Activated naive CD8-positive, alpha-beta T cell (primary cell): Measurements from ENCODE around the gene FNDC3A.
"Not testable (repeated sequence)": the region's sequence is repeated elsewhere in the genome, so short reads cannot be mapped to it uniquely, and the experiment has no call there.

Source experiments
- H3K27ac Mint-ChIP-seq: one replicate; pipeline ENCODE4 v1.8.0; 2021; ENCODE audit warnings: mixed read lengths
- H3K27me3 Mint-ChIP-seq: one replicate; pipeline ENCODE4 v1.8.0; 2021; ENCODE audit warnings: mixed read lengths
- H3K36me3 Mint-ChIP-seq: one replicate; pipeline ENCODE4 v1.8.0; 2021; ENCODE audit warnings: mixed read lengths
- H3K4me1 Mint-ChIP-seq: one replicate; pipeline ENCODE4 v1.8.0; 2021; ENCODE audit warnings: low read depth, mixed read lengths
- H3K4me3 Mint-ChIP-seq: one replicate; pipeline ENCODE4 v1.8.0; 2021; ENCODE audit warnings: mild to moderate bottlenecking, mixed read lengths
- H3K9me3 Mint-ChIP-seq: one replicate; pipeline ENCODE4 v1.8.0; 2021; ENCODE audit warnings: low read depth, mixed read lengths

Gene FNDC3A

DNA sequence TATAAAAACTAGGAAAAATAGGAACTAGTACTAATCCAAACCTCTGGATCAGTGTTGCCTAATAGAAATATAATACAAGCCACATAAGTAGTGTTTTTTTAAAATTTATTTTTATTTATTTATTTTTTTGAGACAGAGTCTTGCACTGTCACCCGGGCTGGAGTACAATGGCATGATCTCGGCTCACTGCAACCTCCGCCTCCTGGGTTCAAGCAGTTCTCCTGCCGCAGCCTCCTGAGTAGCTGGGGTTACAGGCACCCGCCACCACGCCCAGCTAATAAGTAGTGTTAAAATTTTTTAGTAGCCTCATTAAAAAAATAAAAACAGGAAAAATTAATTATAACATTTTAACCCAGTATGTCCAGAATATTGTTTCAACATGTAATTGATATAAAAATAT lies 94.3 kb downstream of the FNDC3A start:
- Mint-ChIP-seq H3K4me1 (peaks cover 13% of the 10 kb centered on the region), H3K36me3 (peaks cover 25% of the 10 kb centered on the region)
- H3K4me3 Mint-ChIP-seq, H3K27ac Mint-ChIP-seq, H3K27me3 Mint-ChIP-seq, H3K9me3 Mint-ChIP-seq: not testable (repeated sequence)

DNA sequence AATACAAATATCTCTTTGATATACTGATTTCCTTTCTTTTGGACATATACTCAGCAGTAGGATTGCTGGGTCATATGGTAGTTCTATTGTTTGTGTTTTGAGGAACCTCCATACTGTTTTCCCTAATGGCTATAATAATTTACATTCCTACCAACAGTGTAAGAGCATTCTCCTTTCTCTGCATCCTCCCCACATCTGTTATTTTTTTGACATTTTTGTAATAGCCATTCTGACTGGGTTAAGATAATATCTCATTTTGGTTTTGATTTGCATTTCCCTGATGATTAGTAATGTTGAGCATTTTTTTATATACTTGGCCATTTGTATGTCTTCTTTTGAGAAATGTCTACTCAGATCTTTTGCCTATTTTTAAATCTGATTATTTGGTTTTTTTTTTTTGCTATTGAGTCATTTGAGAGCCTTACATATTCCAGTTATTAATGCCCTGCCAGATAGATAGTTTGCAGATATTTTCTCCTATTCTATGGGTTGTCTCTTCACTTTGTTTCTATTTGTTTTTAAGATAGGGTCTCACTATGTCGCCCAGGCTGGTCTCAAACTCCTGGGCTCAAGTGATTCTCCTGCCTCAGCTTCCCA lies 95.7 kb downstream of the FNDC3A start:
- Mint-ChIP-seq H3K27me3 (no peaks in the 10 kb centered on the region), H3K9me3 (no peaks in the 10 kb centered on the region), H3K4me1 (peaks cover 11% of the 10 kb centered on the region), H3K4me3 (no peak overlapping the region), H3K36me3 (peaks cover 24% of the 10 kb centered on the region), H3K27ac (no peak overlapping the region)

DNA sequence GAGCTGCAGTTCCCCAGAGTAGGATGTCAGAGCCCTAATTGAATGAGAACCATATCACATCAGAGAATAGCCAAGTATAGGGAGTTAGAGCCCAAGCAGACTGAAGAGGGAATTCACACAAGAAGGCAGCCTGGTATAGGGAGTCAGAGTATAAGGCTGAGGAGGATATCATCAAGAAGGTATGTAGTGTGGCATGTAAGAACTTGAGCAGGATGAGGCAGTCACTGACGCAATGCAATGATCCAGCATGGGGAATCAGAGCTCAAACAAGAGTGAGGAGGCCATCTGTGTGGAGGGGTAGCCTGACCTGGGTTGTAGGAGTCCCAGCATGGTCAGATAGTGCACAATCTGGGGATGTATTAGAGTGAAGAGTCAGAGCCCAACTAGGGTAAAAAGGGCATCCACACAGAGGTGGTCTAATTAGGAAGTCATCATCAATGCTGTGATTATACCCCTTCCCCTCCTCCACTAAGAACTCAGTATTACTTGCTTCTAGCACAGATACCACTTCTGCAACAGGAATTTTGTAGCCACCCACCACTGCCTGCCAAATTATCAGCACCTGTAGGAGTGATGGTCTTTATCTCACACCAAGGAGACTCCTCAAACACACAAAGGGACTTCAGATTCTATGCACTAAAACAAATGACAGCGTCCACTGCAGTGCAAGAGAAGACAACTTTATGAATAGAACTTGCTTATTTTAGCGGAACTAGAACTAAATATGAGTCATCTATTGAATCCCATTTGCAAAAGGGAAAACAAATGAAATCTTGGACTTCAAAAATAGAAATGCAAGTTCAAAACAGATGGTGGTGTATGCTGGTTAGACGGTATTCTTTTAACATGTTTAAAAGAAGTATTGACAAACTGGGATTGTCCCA lies 107.2 kb downstream of the FNDC3A start:
- Mint-ChIP-seq H3K27ac (no peak overlapping the region), H3K36me3 (peaks cover 32% of the 10 kb centered on the region), H3K4me1 (peaks cover 9% of the 10 kb centered on the region), H3K9me3 (no peaks in the 10 kb centered on the region), H3K27me3 (no peaks in the 10 kb centered on the region), H3K4me3 (no peak overlapping the region)

DNA sequence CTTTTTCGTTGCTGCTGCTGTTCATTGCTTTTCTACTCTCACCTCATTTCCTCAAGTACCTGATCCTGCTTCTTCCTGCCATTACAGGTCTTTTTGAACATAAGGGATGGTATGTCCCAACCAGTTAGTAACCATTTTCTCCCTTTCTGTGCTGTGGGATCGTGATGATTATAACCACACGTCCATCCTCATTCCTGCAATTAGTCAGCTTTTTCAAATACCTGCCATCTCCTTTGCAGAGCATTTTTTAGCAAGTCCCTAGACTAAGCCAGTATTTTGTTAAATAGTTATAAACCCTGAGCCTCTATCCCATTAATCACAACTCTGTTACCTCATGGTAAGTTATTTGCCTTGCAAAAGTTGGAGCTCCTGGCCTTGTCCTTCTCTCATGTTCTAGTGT lies 109.2 kb downstream of the FNDC3A start:
- peaks cover 8% of the 10 kb centered on the region for H3K4me1 Mint-ChIP-seq
- peaks cover 26% of the 10 kb centered on the region for H3K36me3 Mint-ChIP-seq
- no peak overlapping the region for H3K4me3 Mint-ChIP-seq
- no peaks in the 10 kb centered on the region for H3K9me3 Mint-ChIP-seq
- H3K27ac Mint-ChIP-seq = no peak overlapping the region
- no peaks in the 10 kb centered on the region for H3K27me3 Mint-ChIP-seq

DNA sequence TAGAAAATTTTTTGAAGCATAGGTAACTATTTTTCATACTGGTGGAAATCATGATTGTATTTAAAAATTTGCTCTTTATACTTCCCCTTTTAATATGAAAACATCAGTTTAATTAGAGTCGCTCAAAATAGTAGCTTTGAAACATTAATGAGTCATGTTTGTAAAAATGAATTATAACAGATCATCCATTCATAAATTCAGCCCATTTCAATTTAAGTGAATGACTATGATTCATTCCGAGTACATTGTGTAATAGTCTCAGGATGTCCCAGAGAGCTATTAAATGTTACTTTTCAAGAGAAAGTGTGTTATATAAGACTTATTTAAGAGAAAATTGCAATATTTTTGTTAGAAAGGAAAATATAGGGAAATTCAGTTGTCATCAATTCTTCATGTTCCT lies 111.0 kb downstream of the FNDC3A start:
- Mint-ChIP-seq H3K9me3 (no peaks in the 10 kb centered on the region), H3K4me1 (peaks cover 4% of the 10 kb centered on the region), H3K36me3 (peaks cover 26% of the 10 kb centered on the region), H3K27me3 (no peaks in the 10 kb centered on the region), H3K27ac (no peak overlapping the region), H3K4me3 (no peak overlapping the region)

DNA sequence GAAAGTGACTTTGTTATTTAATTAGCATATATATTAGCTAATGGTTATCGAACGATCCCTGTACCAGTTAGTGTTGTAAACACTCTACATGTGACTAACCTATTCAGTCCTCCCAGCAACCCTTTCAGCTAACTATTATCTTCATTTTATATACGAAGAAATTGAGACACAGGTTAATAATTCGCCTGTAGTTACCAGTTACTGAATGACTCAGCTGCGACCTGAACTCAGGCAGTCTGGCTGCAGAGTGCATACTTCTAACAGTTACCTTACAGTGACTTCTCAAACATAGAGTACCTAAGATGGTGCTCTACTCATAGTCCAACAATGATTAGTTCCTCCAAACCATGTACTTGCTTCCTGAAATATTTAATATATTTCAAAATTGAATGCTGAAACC lies 117.7 kb downstream of the FNDC3A start:
- no peak overlapping the region for H3K27ac Mint-ChIP-seq
- no peaks in the 10 kb centered on the region for H3K9me3 Mint-ChIP-seq
- H3K4me3 Mint-ChIP-seq = no peak overlapping the region
- H3K4me1 Mint-ChIP-seq = peaks cover 16% of the 10 kb centered on the region
- H3K27me3 Mint-ChIP-seq = no peaks in the 10 kb centered on the region
- H3K36me3 Mint-ChIP-seq = peaks cover 21% of the 10 kb centered on the region

DNA sequence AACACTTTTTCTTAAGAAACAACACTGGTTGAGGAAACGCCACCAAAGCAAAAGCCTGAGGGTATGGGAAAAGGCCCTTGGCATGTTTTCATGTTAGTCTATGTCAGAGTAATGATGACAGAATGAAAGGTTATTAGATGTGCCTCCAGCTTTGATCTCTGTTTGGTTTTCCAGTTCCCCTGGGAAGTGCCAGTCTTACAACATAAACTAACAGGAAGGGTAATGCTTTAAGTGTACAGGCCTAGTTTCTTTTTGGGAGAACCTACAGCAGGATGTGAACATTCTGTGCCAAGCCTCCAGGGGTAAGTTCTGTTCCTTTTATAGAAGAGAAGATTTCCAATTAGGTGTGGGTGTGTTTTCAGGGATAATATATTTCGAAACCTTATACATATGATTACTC lies 121.7 kb downstream of the FNDC3A start:
- H3K4me3 Mint-ChIP-seq = no peak overlapping the region
- H3K36me3 Mint-ChIP-seq = peaks cover 5% of the 10 kb centered on the region
- H3K4me1 Mint-ChIP-seq = peaks cover 22% of the 10 kb centered on the region
- no peaks in the 10 kb centered on the region for H3K9me3 Mint-ChIP-seq
- no peaks in the 10 kb centered on the region for H3K27me3 Mint-ChIP-seq
- no peak overlapping the region for H3K27ac Mint-ChIP-seq

DNA sequence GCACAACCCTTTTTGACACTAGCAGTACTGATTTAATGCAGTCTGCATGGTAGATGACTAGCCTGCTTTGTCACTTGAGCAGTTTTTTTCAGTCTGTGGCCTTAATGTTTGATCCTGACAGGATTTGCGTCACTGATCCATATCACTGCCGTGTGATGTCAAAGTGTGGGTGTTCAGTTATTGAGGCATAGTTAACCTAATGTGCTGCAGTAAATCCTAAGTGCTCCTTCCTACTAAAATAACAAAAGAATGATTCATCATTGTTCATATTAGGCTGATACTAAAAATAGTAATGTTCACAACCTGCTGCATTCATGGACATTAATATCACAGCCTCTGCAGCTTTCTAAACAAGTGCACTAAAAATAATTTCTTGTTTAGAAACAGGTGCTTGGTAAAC lies 122.5 kb downstream of the FNDC3A start:
- H3K4me1 Mint-ChIP-seq = peaks cover 21% of the 10 kb centered on the region
- H3K36me3 Mint-ChIP-seq = peaks cover 4% of the 10 kb centered on the region
- no peaks in the 10 kb centered on the region for H3K27me3 Mint-ChIP-seq
- no peak overlapping the region for H3K4me3 Mint-ChIP-seq
- H3K9me3 Mint-ChIP-seq = no peaks in the 10 kb centered on the region
- H3K27ac Mint-ChIP-seq = no peak overlapping the region

DNA sequence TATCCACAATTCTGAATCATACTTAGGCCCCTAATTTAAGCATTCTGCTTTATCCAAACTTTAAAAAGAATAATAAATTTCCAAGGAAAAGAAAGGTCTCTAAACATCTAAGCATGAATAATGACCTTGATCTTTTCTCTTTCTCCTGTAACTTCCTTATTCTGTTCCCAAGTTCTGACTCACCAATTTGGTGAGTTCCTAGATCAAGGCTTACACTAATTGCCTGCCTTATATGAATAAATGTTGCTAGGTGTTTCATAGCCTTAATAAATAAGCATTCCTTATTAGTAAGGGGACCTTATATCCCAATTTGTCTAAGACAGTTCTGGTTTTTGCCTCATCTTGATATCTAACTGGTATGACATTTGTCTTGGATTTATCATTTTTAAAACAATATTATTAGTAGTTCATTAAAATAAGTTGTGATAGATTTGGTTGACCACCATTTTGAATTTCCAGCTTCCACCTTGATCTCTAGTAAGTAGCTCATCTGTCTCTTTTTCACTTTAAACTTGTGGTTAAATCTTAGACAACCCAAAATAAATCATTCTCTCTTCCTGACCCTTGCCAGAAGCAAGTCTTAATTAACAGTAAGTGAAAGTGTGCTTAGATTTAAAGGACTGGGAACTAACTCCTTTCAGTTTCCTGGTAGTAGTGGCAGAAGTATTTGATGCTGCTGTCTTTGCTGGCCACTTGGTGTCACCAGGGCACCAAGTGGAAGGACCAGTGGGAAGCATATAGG lies 123.2 kb downstream of the FNDC3A start:
- H3K27ac Mint-ChIP-seq = no peak overlapping the region
- no peaks in the 10 kb centered on the region for H3K27me3 Mint-ChIP-seq
- H3K36me3 Mint-ChIP-seq = peaks cover 4% of the 10 kb centered on the region
- no peak overlapping the region for H3K4me3 Mint-ChIP-seq
- H3K4me1 Mint-ChIP-seq = peaks cover 21% of the 10 kb centered on the region
- no peaks in the 10 kb centered on the region for H3K9me3 Mint-ChIP-seq

DNA sequence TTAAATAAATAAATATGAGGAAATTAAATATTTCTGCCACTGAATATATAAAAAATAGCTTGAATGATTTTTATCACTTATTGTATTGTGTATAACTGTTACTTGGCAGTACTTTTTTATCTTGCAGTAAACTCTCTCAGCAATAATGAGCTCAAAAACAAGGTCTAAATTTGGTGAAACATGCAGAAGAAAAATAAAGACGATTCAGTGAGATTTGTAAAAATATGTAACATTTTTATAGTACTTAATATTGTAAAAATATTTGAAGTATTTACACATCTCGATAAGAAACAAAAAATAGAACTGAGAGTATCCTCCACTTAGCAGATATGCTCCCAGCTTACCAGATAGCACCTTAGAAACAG lies 123.8 kb downstream of the FNDC3A start:
- H3K4me1 Mint-ChIP-seq = peaks cover 20% of the 10 kb centered on the region
- H3K4me3 Mint-ChIP-seq = no peak overlapping the region
- no peak overlapping the region for H3K27ac Mint-ChIP-seq
- peaks cover 4% of the 10 kb centered on the region for H3K36me3 Mint-ChIP-seq
- H3K9me3 Mint-ChIP-seq = no peaks in the 10 kb centered on the region
- H3K27me3 Mint-ChIP-seq = no peaks in the 10 kb centered on the region

DNA sequence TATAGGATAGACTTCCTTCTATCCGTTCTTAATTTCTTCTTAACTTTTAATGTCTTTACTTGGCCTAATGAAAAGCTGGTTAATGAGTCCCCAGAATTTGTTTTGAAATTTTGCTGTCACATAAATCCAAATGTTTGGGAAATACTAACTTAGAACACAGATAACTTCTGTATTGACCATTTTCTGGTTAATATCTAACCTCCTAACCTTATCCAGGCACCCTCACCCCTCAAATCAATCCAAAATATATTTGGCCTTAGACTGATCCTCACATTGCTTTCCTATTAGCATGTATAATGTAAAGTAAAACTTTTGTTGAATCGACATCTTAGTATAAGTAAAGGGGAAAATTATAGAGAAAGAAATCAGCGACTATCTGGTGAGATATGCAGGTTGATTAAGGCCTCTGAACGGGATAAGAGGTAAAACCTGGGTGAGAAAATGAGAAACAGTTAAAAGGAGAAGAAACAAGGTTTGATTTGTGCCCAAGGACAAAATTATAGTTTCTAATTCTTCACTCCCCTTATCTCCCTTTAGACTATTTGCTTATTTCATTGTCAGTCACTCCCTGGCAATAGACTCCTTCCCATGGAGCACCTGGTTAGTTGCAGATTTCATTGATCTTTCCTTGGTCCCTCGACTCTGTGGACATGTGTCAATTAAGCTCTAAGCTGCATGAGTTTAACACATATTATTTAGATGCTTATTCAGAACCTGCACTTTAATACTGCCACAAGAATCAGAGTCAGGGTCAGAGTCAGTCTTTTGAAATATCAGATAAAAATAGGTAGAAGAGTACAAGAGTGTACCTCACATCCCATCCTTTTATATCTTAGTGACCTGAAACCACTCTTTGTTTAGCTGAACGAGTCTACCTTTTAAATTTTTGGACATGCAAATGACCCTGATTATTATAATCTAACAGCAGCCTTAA lies 125.2 kb downstream of the FNDC3A start:
- Mint-ChIP-seq H3K27me3 (no peaks in the 10 kb centered on the region), H3K9me3 (no peaks in the 10 kb centered on the region), H3K4me3 (no peak overlapping the region), H3K4me1 (peaks cover 19% of the 10 kb centered on the region), H3K27ac (no peak overlapping the region), H3K36me3 (peaks cover 4% of the 10 kb centered on the region)

DNA sequence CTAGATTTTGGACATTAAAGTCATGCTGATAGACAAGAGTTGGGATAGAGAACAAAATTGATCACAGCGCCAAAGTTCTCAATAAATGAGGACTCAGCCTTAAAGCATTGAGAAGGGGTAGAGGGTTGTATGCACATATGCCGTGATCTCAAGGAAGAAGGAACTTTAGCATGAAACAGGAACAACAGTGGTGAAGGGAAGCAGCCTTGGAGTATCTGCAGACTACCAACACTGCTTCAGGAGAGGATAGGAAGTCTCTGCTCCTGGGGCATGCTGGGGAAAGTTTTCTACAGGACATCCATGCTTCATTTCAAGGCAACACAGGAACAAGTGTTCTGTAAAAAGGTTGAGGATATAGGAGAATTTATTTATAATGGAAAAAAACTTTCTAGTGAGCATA lies 132.5 kb downstream of the FNDC3A start:
- Mint-ChIP-seq H3K4me1 (peaks cover 26% of the 10 kb centered on the region), H3K4me3 (no peak overlapping the region), H3K27me3 (no peaks in the 10 kb centered on the region), H3K27ac (no peak overlapping the region), H3K9me3 (no peaks in the 10 kb centered on the region), H3K36me3 (no peaks in the 10 kb centered on the region)

DNA sequence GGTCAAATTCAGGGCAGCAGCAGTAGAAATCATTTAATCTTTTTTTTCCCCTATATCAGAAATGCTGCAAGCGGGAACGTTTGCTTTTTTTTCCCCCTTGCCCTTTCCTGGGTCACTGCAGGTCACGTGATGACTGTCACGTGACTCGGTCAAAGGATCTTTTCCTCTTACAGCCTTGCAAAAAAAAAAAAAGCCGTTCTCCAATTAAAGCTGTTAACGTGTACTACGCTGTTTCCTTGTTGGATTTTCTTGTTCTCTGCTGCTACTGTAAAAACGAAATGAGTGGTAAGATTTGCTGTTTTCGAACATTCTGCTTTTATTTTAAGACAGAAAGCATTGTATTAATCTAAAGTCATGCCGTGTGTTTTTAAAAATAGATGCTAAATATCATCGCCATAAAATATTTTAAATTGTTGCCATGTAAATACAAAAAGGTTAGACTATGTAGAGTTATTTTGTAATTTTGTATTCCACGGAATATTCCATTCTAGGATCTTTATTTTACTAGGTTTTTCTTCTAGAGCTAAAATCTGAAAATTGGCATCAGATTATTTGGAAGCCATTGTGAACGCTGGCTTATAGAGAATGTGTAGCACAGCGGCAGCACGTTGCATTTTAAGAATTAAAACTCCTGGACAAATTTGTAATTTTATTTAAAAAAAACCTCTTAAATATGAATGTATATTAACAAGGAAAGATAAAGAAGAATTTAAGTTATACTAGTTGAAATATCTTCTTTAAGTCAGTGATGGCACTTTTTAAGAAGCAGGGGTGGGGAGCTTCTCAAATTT lies 134.6 kb downstream of the FNDC3A start:
- H3K27ac Mint-ChIP-seq = peak overlapping the region; percentile 93
- no peaks in the 10 kb centered on the region for H3K27me3 Mint-ChIP-seq
- H3K36me3 Mint-ChIP-seq = peaks cover 3% of the 10 kb centered on the region
- H3K9me3 Mint-ChIP-seq = no peaks in the 10 kb centered on the region
- H3K4me1 Mint-ChIP-seq = peaks cover 45% of the 10 kb centered on the region
- H3K4me3 Mint-ChIP-seq = peak overlapping the region; percentile 96

DNA sequence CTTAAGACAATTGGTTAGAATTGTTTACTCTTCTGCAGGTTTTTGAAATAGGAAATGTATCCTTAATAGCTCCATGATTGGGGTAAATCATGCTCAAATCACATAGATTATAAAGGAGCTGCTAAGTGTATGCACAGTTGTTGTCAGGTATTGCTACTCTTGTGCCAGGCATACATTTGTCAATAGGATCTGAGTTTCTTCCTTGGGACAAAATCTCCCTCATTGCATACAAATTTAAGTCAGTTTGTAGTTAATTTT lies 135.1 kb downstream of the FNDC3A start:
- Mint-ChIP-seq H3K4me1 (peaks cover 50% of the 10 kb centered on the region), H3K36me3 (peaks cover 9% of the 10 kb centered on the region), H3K27ac (peak overlapping the region; percentile 62), H3K4me3 (peak overlapping the region; percentile 96), H3K27me3 (no peaks in the 10 kb centered on the region), H3K9me3 (no peaks in the 10 kb centered on the region)
